Activated CD4-positive, CD25-positive, alpha-beta regulatory T cell (primary cell): ENCODE results near the gene TMEM212.

ENCODE experiments used
- DNase-seq, 4 experiments: peaks; one replicate each; lab custom pipeline; 2025; lab: John Stamatoyannopoulos, UW

TMEM212 gene

DNA sequence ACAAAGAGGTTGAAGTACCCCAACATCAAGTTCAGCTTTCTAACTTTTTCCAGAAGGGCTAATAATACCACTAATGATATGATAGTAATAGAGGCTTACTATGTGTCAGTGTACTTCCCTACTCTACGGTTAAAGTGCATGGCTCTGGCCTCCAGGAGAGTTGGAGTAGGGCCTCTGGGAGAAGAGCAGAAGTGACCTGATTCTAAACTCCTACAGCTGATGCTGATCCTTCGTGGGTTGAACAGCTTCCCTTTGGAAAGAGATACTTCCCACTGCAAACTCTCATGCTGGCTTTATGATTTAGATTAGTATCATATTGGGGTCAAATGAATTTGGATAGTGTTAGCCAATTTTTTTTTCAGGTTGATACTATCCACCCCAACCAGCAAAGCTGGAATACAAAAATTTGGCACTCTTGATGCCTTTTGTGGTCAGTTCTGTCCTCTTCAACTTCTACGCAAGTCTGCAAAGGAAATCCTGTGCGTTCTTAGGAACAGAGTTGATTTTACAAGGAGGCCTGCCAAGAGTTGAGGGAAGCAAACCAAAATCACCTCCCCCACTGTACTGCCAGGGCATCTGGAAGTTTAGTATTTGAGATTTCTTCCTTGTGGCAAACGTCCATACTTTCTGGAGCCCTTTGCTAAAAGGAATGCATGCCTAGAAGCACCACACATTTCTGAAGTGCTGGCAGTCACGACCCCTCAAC lies 17.8 kb downstream of the TMEM212 start:
- no peak for DNase-seq

DNA sequence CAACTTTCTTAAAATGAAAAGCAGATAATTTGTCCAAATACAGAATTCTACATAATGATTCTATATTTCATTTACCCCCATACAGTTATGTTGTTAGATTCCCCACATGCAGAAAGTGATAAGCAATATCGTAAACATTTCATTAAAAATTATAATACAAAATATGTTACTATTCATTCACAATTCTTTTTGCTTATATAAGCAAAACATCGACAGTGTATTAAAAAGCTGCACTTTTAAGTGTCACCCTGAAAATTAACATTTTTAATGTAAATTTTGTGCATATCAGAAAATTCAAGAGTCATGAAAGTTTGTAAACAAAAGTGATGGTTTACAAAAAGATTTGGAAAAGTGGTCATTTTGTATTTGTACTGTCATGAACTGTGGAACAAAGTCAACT lies 19.2 kb downstream of the TMEM212 start:
- DNase-seq: no peak

DNA sequence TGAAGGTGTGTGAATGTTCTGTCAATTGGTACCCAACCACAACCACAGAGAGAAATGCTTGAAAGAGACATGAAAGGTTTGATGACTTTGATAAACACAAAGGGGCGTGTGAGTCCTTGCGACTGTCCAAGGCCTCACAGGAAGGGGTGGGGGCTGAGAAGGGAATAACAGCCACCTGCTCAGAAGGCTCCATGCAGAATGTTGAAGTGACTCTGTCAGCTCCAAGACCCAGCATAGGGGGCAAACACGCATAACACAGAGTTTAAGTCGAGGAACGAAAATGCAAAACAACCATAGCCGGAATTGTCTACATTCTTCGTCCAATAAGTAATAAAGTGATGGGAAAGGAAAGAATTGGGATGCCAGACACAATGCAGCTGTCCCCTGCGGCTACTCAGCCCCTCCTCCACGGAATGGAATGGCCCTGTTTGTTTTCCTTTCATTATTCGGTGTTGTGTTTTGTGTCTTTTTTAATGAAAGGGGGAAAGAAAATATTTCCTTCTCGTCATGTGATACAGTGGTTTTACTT lies 19.9 kb downstream of the TMEM212 start:
- DNase-seq: no peak

DNA sequence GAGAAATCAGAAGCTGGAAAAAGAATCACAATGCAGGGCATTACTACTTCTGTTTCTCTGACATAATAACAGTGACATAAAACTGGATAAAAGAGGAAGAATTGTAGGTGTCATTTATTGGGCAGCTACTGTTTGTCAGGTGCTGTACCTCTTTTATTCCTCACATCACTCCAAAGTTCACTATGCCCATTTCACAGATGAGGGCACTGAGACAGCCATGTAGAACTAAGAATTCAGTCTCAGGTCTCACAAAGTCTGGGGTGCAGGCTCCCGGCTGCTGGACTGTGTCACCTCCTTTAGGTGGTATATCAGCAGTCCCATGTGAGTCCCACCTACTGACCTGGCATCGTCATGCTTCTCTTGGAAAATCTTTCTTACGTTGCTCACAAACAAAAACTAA lies 20.8 kb downstream of the TMEM212 start:
- DNase-seq: no peak

DNA sequence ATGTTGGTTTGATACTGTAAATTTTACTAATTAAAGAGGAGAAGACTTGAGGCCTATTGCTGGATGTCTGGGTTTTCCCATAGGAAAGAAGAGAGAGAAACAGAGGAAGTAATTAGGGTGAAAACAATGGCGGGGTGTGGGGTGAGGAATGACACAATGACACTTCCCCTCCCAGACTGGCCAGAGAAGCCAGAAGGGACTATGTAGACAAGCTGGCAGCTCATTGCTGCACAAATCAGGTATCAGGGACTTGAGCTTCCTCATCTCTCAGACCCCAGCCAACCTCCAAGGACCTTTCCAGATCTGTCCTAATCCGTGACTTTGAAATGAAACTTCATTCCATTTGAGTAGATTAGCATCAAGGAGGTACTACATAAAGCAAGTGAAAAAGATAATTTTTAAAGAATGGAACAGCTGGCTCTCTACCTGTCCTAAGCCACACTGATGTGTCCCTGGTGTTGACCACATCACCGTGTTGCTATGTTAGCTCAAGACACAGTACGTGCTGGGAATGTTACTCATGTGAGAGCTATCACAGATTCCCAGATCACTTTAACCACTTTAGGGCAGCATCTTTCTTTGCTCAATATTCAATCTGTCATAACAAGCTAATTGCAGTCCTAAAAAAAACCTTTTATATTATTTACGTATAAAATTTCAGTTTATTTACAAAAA lies 22.2 kb downstream of the TMEM212 start:
- no peak for DNase-seq

DNA sequence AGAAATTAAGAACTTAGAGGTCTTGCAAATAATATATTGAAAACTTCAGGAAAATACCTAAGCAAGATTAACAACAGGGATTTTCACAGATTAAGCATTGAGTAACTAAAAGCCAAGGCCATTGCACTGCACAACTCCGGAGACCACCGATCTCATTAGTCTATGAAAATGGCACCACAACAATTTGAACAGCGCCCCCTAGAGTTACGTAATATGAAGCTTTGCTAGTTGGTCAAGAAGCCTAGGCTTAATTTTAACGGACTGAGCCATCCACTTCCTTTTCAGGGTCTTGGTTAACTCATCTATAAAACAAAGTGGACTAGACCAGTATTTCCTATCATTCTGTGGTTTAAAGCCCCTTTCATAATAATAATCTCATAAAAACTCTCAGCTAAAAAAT lies 24.8 kb downstream of the TMEM212 start:
- DNase-seq: no peak

DNA sequence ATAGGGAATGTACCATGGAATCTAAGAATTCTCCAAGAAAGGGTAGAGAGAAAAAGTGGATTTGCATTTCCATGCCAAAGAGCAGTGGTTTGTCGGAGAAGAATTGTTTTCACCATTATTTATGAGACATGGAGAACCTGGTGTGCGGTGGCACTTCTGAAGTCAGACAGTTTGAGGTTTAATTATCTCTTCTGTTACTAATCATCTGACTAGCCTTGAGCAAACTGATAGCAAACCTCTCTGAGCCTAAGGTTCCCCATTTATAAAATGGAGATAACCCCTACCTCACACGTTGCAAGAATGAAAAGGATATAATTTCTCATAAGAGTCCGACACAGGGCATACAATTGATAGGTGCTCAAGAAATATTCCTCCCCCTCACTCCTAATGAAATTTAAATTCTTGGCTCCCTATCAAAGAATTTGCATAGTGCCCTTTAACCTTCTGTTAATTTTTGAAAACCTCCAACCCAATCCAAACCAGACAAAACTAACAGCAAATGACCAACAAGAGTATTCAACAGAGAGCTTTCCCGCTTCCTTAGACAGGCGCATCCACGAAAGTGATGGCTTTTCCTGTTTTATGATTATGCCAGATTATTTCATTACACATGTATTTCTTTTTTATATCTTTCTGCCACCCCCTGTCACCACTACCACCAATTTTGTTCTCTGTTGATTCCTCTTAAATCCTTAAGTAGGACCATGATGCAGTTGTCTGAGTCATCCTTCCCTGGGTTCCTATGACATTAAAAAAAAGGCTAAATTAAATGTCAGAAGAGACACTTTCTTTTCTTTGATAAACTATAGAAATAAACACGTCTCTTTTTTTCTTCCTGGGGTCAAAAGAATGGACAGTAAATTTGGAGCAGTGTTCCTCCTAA lies 28.5 kb downstream of the TMEM212 start:
- no peak for DNase-seq

DNA sequence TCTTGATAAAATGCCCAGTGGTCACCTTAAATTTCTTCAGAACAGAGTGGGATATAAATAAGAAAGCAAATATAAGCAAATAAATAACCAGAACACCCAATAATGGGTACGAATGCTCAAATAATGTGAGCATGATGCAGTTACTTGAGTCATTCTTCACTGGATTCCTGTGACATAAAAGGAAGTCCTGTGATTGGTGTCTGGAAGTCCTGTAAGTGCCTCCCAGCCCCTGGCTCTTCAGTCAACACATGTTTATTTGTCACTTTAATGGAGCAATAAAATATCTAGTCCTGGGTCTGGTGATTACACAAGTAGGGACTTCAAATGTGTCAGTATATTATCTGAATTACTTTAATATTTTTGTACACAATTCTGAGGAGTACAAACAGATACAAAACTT lies 30.4 kb downstream of the TMEM212 start:
- no peak for DNase-seq

DNA sequence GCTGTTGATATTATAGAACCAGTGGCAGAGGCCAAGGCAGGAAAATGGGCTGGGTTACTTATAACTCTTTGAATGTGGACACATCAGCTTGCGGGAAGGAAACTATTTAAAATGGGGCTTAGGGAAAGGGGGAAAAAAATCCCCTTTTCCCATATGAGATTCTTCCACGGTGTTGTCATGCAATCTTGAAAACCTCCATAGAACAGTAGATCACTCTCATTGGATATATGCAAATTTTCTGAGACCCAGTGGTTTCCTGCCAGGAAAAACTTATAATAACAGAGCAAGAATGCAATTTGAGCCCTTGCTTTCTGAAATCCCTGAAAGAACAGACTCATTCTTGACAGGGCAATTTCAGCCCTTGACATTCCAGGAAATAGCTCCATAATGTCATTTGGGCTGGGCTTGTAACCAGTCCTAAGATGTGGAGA lies 31.1 kb downstream of the TMEM212 start:
- DNase-seq: no peak

DNA sequence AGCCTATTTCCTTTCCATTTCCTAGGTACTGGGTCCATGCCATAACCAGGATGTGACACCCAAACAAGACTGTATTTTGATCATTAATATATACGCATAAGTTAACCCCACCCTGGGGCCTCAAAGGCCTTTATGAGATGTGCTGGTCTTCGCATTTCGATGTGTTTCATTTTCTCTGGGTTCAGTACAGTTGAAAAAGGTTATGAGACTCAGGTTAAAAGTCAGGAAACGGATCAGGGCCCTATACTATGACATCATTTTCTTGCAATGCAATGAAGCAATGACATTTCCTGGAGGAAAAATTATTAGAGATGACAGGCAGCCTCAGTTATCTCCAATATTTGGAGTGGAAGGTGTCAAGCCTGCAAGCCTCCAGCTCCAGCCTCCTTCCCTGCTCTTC lies 31.7 kb downstream of the TMEM212 start:
- no peak for DNase-seq

DNA sequence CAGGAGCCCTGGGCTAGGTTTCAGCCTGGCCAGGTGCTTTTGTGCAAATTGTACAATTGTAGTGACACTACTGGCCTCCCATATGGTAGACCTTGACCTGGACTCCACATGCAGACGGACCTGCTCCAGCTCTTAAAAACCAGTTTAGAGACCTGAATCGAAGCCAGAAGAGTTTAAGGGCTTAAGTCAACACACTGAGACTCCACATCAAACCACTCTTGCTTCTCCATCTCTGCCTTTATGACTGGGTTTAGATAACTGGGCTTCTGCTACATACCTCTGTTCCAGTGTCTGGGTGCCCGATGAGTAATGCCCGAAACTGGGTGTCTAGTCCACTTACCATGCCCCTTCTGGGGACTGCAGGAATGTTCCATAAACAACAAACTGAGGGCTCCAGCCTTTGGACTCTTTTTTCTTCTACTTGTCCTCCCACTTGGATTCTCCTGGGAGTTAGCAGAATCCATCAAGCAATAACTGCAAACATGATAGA lies 32.8 kb downstream of the TMEM212 start:
- DNase-seq: no peak

DNA sequence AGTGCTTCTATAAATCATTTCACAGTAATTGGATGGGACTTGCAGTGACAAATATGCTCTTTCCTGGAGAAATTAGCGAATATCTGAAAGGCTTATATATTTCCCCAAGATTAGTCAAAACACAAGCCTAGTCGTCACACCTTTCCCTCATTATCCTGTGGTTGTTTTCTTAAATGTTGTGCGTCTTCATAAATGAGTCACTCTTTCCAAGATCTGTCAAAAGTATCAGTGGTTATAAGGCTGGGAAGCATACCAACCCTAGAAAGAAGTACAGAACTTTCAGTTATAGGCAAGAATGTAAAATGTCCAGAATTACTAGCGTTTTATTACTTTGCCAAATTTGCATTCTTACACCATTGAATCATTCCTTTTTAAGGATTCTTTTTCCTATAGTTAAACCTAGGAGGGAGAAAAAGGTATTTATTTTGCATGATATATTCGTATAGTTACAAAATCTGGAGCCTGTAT lies 33.6 kb downstream of the TMEM212 start:
- no peak for DNase-seq

DNA sequence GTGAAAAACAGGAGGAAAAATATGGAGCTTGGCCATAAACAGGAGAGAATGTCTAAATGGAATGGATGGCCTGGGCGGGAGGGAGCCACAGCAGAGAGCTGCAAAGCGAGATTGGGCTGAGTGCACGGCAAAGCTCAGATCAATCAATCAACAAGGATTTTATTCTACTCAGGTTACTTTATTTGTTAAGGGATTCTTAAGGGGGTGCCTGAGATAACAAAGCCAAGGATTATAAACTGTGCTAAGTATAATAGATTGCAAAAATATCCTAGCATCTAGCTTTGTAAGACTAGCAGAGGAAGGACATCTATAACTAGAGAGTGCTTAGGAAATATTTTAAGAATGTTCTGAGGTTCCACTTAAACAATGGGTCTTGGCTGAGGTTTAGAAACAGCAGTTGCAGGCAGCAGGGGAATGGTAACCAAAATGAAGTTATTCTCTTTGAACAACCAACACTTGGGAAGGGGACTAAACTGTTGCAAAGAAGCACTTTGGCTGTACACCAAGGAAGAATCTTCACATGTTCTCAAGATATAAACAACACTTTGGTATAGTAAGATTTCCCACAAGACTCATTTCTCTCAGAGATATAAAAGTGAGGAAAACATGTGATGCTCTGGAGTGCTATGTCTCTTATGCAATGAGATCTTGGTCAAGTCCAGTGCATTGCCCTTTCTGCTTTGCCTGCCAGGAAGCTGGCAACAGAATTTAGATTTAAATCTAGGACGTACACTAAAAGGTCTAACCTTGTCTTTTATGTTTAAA lies 35.5 kb downstream of the TMEM212 start:
- no peak for DNase-seq

DNA sequence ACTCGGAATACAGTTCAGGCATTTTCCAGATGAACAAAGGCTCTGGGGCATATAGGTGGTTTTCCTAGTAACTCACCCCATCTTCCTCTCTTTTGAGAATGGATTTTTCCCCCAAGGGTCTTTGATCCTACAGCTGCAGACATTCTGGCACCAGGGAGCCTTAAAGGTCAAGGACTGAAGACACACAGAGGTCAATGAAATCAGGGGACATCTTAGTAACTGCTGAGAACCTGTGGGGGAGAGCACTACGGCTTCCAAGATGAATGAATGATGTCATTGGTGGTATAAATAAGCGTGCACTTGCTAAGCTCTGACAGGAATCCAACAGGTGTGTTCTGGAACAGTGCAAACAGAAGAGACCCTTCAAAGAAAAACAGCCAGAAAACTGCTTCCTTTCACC lies 36.3 kb downstream of the TMEM212 start:
- DNase-seq: no peak

DNA sequence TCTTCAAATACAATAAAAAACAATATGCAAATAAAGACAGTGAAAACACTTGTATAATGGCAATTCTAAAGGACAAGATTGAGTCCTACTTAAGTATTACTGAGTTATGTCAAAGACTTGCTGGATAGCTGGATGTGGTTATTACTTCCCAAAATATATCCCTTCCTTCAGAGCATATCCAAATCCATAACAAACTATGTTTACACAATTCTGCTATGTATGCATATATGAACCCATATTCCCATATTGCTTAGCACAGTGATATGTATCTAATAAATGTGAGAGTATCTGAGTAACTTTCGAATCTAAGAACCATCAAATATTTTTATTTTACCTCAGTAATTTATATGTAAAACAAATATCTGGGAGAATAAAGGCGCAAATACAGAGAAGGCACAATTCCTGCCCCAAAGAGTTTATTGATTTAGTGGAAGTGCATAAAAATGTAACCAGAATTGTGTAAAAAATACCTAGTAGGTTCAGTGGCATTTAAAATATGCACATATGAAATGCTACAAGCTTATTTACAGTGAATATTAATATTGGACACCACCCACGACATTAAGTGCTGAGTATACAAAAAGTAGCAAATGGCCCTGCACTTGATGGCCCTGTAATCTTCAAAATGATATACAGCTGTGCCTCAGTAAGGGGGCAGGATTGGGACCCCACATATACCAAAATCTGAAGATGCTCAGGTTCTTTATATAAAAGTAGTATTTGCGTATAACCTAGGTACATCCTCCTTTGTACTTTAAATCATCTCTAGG lies 37.1 kb downstream of the TMEM212 start:
- no peak for DNase-seq

DNA sequence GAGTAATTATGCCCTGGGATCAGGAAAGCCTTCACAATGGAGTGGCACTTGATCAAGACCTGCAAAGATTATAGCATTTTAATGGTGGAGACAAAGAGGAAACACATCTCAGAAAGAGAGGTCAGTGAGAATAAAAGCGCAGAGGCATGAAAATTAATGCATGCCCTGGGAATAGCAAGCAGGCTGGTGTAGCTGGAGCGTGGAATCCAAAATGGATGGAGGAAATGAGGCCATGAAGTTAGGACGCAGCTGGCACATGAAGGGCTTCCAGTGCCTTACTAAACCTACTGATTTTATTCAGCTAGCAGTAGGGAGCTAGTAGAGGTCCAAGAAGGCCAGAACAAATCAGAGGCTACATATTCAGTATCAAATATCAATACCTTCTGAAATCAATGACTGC lies 38.1 kb downstream of the TMEM212 start:
- DNase-seq: no peak

DNA sequence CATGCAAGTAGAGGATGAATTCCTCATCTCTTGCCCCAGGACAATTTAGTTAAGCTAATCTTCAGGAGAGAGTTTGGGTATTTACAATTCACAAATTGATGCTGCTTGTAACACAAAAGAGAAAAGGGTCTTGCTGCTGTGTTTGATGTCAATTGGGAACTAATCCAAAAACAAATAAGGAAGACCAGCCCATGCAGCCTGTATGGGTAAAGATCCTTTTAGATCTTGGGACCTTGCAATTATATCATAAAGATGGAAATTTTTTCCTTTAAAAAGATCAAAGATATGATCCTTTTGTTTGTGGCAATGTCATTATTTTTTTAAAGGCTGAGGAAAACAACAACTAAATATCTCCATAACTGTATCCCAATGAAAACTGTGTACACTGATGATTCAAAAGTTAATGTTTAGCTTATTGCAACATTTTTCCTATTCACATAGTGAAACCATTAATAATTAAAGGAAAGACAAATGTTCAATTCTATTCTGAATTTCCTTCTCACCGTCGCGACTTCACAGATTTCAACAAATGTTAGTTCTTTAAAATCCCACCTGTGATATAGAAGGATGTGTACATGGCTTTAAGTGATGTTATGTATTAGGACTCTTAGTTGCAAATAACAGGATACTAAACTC lies 40.2 kb downstream of the TMEM212 start:
- no peak for DNase-seq

DNA sequence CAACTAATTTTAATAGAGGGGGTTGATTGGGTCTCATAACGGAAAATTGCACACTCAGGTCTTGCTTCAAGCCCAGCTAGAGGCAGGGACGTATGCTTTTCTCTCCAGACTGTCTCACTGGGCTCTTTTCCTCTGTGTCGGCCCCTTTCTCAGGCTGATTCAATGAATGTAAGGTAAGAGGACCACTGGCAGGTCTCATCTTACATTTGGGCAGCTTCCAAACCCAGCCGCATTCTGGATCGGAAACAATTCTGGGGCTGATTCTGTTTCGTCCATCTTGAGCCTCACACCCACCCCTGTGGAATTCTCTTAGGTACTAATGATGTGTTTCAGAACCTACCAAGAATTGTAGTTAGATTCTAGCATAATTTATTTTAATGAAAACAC lies 40.7 kb downstream of the TMEM212 start:
- no peak for DNase-seq

DNA sequence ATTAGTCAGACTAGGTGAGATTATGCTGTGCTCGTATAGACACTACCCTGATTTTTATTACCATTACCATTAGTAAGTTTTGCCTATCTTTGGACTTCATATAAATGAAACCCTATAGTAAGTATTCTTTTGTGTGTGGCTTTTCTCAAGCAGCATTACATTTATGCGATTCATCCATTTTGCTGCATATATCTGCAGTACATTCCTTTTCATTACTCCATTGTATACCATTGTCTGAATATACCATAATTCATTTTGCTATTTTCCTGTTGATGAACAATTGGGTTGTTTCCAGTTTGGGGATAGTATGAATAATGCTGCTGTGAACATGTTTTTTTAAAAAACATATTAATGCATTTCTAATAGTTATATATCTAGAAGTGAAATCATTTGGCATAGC lies 45.3 kb downstream of the TMEM212 start:
- DNase-seq: no peak

DNA sequence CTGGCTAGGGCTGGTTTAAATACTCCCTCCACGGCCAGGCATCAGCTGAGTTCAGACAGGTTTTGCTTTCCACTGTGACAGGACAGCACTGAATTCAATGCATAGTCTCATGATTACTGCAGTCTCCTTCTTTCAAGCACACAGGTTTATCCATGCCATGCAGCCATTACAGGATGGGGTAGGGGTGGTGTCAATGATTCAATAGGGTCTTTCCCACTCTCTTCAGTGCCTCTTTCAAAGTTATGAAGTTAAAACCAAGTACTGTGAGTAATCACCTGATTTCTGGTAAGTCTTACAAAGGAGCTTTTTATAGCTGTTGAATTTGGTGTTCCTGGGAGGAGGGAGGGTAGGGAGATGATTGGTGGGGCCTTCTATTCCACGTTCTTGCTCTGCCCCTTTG lies 47.2 kb downstream of the TMEM212 start:
- no peak for DNase-seq
